Coronary artery (tissue), 2 donors: ENCODE results near the gene COMP.
"Not testable (repeated sequence)": the region's sequence is repeated elsewhere in the genome, so short reads cannot be mapped to it uniquely, and the experiment has no call there.

Experiments used
- DNase-seq: peaks from one replicate; pipeline ENCODE4 v3.0.0-alpha.2; 2017; ENCODE audit warnings: low spot score
- H3K27ac ChIP-seq, 2 donors: fragments of 200-600 bp; sonication (generic); one replicate each; pipeline ENCODE4 v1.5.1; 2016 to 2019
- H3K4me3 ChIP-seq: fragments of 200-600 bp; sonication (generic); 2 replicates; pipeline ENCODE4 v1.5.1; 2016; ENCODE audit warnings: mild to moderate bottlenecking, moderate library complexity
- CTCF ChIP-seq: fragments of 200-600 bp; sonication (generic); IDR thresholded peaks from one replicate; pipeline ENCODE4 v1.5.1; 2019; ENCODE audit warnings: antibody characterized with exemption

The COMP gene

GRCh38 chr19:18814063-18814462 is 23.0 kb upstream of the COMP start:
- H3K27ac ChIP-seq: peak overlapping the region in 1 of 2 donors; percentile 48
- H3K4me3 ChIP-seq: no peak overlapping the region
- no peak for DNase-seq
- no peak for TF ChIP-seq CTCF

- not testable (repeated sequence) for DNase-seq, H3K4me3 ChIP-seq, H3K27ac ChIP-seq
Observed at GRCh38 chr19:18811638-18812037, 20.5 kb upstream of the COMP start.

- Histone ChIP-seq H3K27ac (peak overlapping the region in 1 of 2 donors; percentile 58), H3K4me3 (no peak overlapping the region)
- no peak for TF ChIP-seq CTCF
- no peak for DNase-seq
Observed at GRCh38 chr19:18809149-18809868, 18.2 kb upstream of the COMP start.

- Histone ChIP-seq H3K27ac (peak overlapping the region in 1 of 2 donors; percentile 63), H3K4me3 (no peak overlapping the region)
- DNase-seq: no peak
- no peak for TF ChIP-seq CTCF
Observed at GRCh38 chr19:18807861-18808331, 16.8 kb upstream of the COMP start.

GRCh38 chr19:18804643-18805042 is 13.5 kb upstream of the COMP start:
- Histone ChIP-seq H3K4me3 (no peak overlapping the region), H3K27ac (no peak overlapping the region)
- no peak for TF ChIP-seq CTCF
- DNase-seq: no peak

GRCh38 chr19:18804139-18804601 is 13.1 kb upstream of the COMP start:
- no peak for DNase-seq
- H3K27ac ChIP-seq: no peak overlapping the region
- TF ChIP-seq CTCF: no peak
- H3K4me3 ChIP-seq: no peak overlapping the region

GRCh38 chr19:18803550-18804138 is 12.5 kb upstream of the COMP start:
- no peak overlapping the region for H3K4me3 ChIP-seq
- no peak for DNase-seq
- no peak for TF ChIP-seq CTCF
- no peak overlapping the region for H3K27ac ChIP-seq
